Raji (cell line): ENCODE results near the gene ARL15.

Source experiments
- POLR2A ChIP-seq: IDR thresholded peaks from 2 replicates; pipeline ENCODE4 v1.6.1; 2011; ENCODE audit warnings: low read depth, low read length, control low read depth; ENCODE audit not compliant: insufficient read depth

The ARL15 gene

GRCh38 chr5:54320256-54320655 lies 9.9 kb upstream of the ARL15 start:
- TF ChIP-seq POLR2A, result no peak

DNA sequence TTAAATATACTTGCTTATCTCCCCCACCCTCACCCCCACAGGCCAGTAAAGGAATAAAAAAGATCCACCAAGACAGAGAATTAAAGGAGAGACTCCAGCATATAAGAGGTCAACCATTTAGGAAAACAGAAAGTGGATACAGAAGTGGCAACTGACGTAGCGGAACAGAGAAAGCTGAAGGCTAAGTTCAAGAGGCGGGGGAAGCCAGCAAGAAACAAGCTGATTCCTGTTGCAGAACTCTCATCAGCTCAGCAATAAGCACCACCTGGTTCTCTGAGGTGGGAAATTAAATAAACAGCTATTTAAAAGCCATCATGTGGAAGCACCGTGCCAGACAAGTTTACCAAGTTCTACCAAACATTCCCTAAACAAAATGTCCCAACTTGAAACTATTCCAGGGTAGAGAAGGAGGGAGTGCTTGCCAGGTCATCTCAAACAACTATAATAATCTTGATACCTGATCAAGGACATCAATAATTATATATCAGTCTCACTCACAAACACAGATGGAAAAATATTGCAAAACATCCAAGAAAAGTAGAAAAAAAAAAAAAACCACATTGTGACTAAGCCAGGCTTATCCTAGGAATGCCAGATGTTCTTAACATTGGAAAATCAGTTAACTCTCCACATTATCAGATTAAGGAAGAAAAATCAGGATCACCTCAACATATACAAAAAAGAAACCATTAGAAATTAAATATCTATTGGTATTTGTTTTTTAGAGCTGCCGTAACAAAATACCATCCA lies 7.3 kb upstream of the ARL15 start:
- TF ChIP-seq POLR2A, result no peak

DNA sequence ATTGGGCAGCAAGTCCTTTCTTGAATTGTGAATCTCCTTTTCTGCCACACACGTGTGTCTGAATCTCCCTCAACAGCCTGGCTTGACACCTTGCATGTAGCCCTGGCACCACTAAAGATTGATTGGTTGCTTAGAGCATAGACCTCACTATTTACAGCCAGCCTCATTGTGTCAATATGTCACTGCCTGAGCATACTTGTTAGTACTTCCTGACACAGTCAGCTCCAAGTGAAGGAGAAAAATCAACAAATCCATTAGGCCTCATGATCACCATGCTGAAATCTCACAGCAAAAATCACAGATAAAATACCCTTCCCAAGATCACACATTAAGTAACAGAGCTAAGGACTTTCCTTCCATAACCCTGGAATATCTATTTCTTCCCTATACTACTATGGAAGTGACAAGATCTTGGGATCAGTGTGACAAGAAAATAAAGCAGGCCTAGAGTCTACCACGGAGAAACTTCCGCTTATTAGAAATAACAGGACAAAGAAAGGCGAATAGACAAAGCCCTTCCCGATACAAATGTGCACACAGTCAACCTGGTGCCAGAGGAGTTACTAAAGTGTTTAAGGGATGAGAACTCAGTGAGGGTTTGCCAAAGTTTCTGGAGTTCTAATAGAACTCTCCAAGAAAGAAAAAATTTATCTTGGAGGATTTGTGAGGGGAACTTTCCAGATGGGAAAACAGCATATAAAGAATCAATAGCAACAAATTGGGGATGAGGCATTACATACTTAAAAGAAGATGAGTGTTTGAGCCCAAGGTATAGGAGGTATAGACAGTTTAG lies 5.6 kb upstream of the ARL15 start:
- TF ChIP-seq POLR2A, result no peak

DNA sequence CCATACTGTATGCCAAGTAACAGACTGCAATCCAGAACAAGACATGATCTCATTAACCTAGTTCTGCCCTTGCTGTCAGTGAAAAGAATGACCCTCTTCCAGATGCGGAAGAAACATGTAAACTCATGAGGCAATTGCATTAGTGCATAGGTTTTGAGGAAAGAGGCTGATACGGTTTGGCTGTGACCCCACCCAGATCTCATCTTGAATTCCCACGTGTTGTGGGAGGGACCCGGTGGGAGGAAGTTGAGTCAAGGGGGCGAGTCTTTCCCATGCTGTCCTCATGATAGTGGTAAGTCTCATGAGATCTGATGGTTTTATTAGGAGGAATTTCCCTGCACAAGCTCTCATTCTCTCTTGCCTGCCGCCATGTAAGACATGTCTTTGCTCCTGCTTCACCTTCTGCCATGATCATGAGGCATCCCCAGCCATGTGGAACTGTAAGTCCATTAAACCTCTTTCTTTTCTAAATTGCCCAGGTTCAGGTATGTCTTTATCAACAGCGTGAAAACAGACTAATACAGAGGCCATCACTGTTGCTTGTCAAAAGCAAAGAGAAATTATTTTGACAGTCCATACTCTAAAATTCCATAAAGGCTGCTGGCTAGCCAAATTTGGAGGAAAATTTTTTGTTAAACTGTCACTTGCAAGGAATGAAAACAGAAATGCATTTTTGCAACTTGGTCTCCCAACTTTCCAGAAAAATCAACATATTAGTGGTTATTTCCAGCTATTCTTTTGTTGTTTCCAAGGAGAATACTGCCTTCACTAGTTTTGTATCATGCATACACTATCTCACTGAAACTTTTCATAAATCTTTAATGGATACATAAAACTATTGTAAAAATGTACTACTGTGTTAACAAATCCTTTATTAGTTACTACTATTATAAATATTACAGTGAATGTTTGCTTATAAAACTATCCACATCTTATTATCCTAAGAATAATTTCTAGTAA lies 3.2 kb upstream of the ARL15 start:
- no peak for TF ChIP-seq POLR2A

GRCh38 chr5:54312499-54312898 lies 2.1 kb upstream of the ARL15 start:
- no peak for TF ChIP-seq POLR2A

- no peak for TF ChIP-seq POLR2A
Measured at GRCh38 chr5:54311176-54311677, 854 bp upstream of the ARL15 start.

GRCh38 chr5:54309691-54310432 lies 511 bp downstream of the ARL15 start:
- no peak for TF ChIP-seq POLR2A

DNA sequence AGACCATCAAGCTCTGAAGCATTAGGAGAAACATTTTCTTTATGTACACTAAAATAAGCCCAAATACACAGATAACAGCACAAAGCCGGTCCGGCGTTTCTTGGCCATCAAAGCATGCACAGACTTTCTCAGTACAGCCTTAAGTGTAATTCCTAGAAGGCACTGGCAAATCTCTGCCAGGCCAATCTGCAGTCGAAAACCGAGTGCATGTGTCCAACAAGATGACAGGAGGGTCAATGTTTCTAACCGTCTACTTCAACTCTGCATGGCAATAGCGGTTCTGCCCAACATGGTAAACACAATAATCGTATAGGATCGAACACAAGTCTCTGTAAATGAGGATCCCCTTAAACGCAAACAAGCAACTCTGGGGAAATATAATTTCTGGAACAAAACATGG lies 1.1 kb downstream of the ARL15 start:
- TF ChIP-seq POLR2A, result no peak

DNA sequence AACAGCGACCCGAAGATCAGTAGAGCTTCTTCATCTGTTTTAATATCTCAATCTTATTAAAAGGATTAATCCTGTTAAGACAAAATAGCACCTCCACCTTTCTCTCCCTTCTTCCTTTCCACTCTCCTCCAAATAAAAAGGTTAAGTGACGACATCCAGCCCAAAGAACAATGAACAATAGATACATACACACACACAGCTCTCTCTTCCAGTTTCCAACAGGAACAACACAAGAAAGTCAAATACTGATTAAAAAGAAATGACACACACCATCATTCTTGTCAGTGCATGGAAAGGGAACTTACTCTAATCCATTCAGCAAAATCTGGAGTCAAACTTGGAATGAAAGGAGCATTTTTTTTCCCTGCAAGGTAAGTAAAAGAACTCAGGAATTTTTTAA lies 2.8 kb downstream of the ARL15 start:
- TF ChIP-seq POLR2A, result no peak

DNA sequence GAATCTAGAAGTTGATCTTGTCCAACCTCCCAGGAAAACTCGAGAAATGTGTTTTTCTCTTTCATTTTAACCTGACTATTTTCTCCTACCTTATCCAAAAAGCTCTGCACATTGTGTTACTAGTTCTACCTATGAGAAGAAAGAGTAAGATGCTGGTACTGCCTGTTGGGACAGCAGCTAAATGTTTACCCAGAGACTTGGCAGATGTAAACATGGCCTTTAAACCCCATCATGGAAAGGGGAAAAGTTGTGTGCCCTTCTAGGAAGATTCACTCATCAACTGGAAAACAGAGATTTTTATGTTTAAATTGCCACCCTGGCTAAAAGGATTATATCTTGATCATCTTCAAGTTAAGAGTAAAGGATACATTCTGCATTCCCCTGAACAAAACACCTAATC lies 3.5 kb downstream of the ARL15 start:
- no peak for TF ChIP-seq POLR2A

- TF ChIP-seq POLR2A, result no peak
Measured at GRCh38 chr5:54305737-54306136, 4.6 kb downstream of the ARL15 start.

DNA sequence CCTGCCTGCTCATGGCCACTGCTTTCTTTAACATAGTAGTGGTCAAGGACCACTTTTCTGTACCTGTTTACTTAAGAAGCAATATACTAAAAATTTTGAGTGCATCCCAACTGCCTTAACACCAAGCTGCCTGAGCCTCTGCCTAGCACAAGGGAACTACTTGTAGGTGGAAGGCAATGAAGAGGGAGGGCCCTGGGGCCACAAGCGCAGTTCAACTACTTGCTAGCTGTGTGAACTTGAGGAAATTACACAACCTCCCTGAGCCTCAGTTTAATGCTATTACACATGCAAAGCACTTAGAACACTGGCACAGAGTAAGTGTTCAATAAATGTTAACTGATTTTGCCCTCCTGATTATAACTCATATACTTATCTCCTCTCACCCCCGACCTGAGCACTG lies 6.3 kb downstream of the ARL15 start:
- TF ChIP-seq POLR2A, result no peak

DNA sequence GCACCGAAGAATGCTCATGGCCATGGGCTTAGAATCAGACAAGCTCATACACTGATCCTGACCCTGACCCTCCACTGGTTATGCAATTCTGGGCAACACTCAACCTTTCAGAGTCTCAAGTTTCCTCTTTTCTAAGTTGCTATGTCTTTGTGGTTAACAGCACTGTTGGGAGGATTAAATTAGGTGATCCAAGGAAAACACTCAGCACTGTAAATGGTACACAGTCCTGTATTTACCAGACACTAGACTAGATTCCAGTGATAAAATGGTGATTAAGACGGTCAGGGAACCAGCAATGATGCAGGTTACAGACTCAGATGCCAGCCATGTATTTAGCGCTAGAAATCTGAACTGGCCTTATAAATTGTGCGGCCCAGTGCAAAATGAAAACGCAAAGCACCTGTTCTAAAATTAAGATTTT lies 8.1 kb downstream of the ARL15 start:
- TF ChIP-seq POLR2A, result no peak

DNA sequence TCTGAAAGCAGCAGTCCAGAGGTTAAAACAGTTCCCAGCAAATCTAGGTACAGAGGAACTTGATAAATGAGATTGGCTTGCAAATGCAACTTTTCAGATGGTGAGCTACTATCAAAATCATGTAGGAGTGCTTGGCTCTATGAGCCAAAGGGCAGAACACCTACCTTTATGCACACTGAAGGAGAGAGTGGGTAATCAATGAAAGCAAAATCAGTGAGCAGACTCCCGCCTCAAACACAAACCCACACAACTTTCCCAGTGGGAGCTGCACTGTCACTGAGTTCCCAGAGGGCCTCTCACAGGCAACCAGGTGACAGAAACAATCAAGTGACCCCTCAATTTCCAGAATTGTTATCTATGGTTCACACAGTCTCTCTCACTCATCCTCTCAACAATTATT lies 8.5 kb downstream of the ARL15 start:
- TF ChIP-seq POLR2A, result no peak
